GM19239 (cell line): ENCODE measurements around the gene PDE4D.

Source experiments
- DNase-seq: peaks from one replicate; pipeline ENCODE4 v3.0.0; 2011; ENCODE audit warnings: low spot score; ENCODE audit not compliant: insufficient read length
- FAIRE-seq: peaks from 2 replicates; lab custom pipeline; 2011; peaks lifted over from hg19 to GRCh38; lab: Jason Lieb, UNC

Gene PDE4D

GRCh38 chr5:59222687-59223511 lies 670.6 kb downstream of the PDE4D start:
- FAIRE-seq (no peak), DNase-seq (no peak)

GRCh38 chr5:59221769-59222168 lies 671.8 kb downstream of the PDE4D start:
- DNase-seq = no peak
- no peak for FAIRE-seq

GRCh38 chr5:59218424-59219045 lies 675.0 kb downstream of the PDE4D start:
- no peak for FAIRE-seq
- DNase-seq = no peak

GRCh38 chr5:59216841-59217240 lies 676.7 kb downstream of the PDE4D start:
- no peak for FAIRE-seq
- no peak for DNase-seq

- DNase-seq (no peak), FAIRE-seq (no peak)
Measured at GRCh38 chr5:59212596-59212995, 680.9 kb downstream of the PDE4D start.

- FAIRE-seq (no peak), DNase-seq (no peak)
Measured at GRCh38 chr5:59209758-59210359, 683.7 kb downstream of the PDE4D start.

- no peak for FAIRE-seq
Measured at GRCh38 chr5:59208474-59208873, 685.1 kb downstream of the PDE4D start.

GRCh38 chr5:59207401-59207800 lies 686.1 kb downstream of the PDE4D start:
- no peak for FAIRE-seq

More at GRCh38 chr5:59208474-59208873, 685.1 kb downstream of the PDE4D start:
- no peak for DNase-seq

GRCh38 chr5:59206132-59206581 lies 687.4 kb downstream of the PDE4D start:
- DNase-seq = no peak

More at GRCh38 chr5:59207401-59207800, 686.1 kb downstream of the PDE4D start:
- no peak for DNase-seq

GRCh38 chr5:59204114-59204897 lies 689.2 kb downstream of the PDE4D start:
- FAIRE-seq = no peak
- DNase-seq = no peak

More at GRCh38 chr5:59206132-59206581, 687.4 kb downstream of the PDE4D start:
- FAIRE-seq = no peak

- DNase-seq (no peak), FAIRE-seq (no peak)
Measured at GRCh38 chr5:59199868-59200267, 693.7 kb downstream of the PDE4D start.

GRCh38 chr5:59198832-59199231 lies 694.7 kb downstream of the PDE4D start:
- FAIRE-seq = no peak
- no peak for DNase-seq

- DNase-seq = no peak
- no peak for FAIRE-seq
Measured at GRCh38 chr5:59198365-59198764, 695.2 kb downstream of the PDE4D start.

GRCh38 chr5:59197911-59198310 lies 695.6 kb downstream of the PDE4D start:
- FAIRE-seq = no peak
- no peak for DNase-seq

GRCh38 chr5:59193616-59194319 lies 699.8 kb downstream of the PDE4D start:
- DNase-seq (no peak), FAIRE-seq (no peak)

GRCh38 chr5:59190746-59191145 lies 702.8 kb downstream of the PDE4D start:
- DNase-seq = no peak
- no peak for FAIRE-seq

- DNase-seq = no peak
- FAIRE-seq = no peak
Measured at GRCh38 chr5:59189472-59190244, 703.9 kb downstream of the PDE4D start.

GRCh38 chr5:59188419-59189225 lies 704.9 kb downstream of the PDE4D start:
- peak; percentile 17 for DNase-seq
- FAIRE-seq = peak; percentile 91
